H1 (cell line): ENCODE data around the gene MCC. TPM values are rescaled to one million over a fixed set of nuclear protein-coding genes. Genes with fewer than 3 reads are reported as not detected.

ENCODE experiments used
- CTCF ChIA-PET: fragments of 300-600 bp; sonication (Branson Sonifier 250); formaldehyde crosslinking; loops from one replicate; lab custom pipeline; 2021; ENCODE audit not compliant: partially characterized antibody; lab: Charles Lee
- POLR2A ChIA-PET: fragments of 300-600 bp; sonication (Branson Sonifier 250); formaldehyde crosslinking; loops from one replicate; lab custom pipeline; 2021; ENCODE audit warnings: inconsistent platforms; ENCODE audit not compliant: partially characterized antibody; lab: Charles Lee
- DNase-seq, 2 experiments: peaks; one replicate each; pipeline versions ENCODE4 v3.0.0 to v3.0.0-alpha.2; 2010 to 2022; ENCODE audit warnings: low spot score in 2 of 2, low read depth in 1 of 2, mixed read lengths in 1 of 2
- FAIRE-seq: peaks from 2 replicates; lab custom pipeline; 2011; peaks lifted over from hg19 to GRCh38; lab: Jason Lieb, UNC
- H2AFZ ChIP-seq: 2 replicates; pipeline ENCODE4 v1.8.1; 2012; ENCODE audit warnings: low read length, inconsistent platforms
- H2AK5ac ChIP-seq: 2 replicates; pipeline ENCODE4 v1.6.1; 2013; ENCODE audit warnings: low read depth, low read length
- H2BK120ac ChIP-seq: replicated peaks from 2 replicates; pipeline ENCODE3; 2013; ENCODE audit warnings: low read depth, low read length, inconsistent platforms
- H2BK12ac ChIP-seq: 2 replicates; pipeline ENCODE4 v1.6.1; 2013; ENCODE audit warnings: low read depth, low read length
- H2BK15ac ChIP-seq: 2 replicates; pipeline ENCODE4 v1.6.1; 2013; ENCODE audit warnings: low read length
- H2BK20ac ChIP-seq: 2 replicates; pipeline ENCODE4 v1.6.1; 2013; ENCODE audit warnings: low read length
- H2BK5ac ChIP-seq: 2 replicates; pipeline ENCODE4 v1.6.1; 2013; ENCODE audit warnings: low read depth, low read length
- H3K14ac ChIP-seq: 2 replicates; pipeline ENCODE4 v1.6.1; 2013; ENCODE audit warnings: inconsistent platforms; ENCODE audit not compliant: insufficient read length
- H3K18ac ChIP-seq: 2 replicates; pipeline ENCODE4 v1.6.1; 2013; ENCODE audit warnings: low read length; ENCODE audit errors: extremely low read depth
- H3K23ac ChIP-seq: 2 replicates; pipeline ENCODE4 v1.6.1; 2013; ENCODE audit warnings: inconsistent platforms; ENCODE audit not compliant: insufficient read length
- H3K23me2 ChIP-seq: 2 replicates; pipeline ENCODE4 v1.6.1; 2013; ENCODE audit warnings: low read depth, low read length
- H3K27ac ChIP-seq: 2 replicates; pipeline ENCODE4 v1.6.1; 2011; ENCODE audit warnings: low read depth, low read length, inconsistent platforms
- H3K27me3 ChIP-seq, 4 experiments: replicated peaks in 1 of 4; 1 replicate in 1 of 4; 2 replicates in 3 of 4; pipeline versions ENCODE4 v1.6.1 to v1.8.1; 2011 to 2013; ENCODE audit warnings: low read length in 3 of 4, mild to moderate bottlenecking in 3 of 4, inconsistent platforms in 2 of 4, mixed read lengths in 2 of 4, moderate library complexity in 1 of 4; ENCODE audit not compliant: control insufficient read depth in 3 of 4, insufficient read depth in 3 of 4; ENCODE audit errors: extremely low read depth in 1 of 4
- H3K36me3 ChIP-seq, 4 experiments: 2 replicates each; pipeline versions ENCODE4 v1.6.1 to v1.8.1; 2011 to 2013; ENCODE audit warnings: mild to moderate bottlenecking in 4 of 4, low read length in 3 of 4, moderate library complexity in 2 of 4, control low read depth in 1 of 4, inconsistent platforms in 1 of 4; ENCODE audit not compliant: insufficient read depth in 4 of 4, control insufficient read depth in 2 of 4
- H3K4ac ChIP-seq: replicated peaks from 2 replicates; pipeline ENCODE3; 2013; ENCODE audit warnings: low read length, low read depth, mixed read lengths, inconsistent platforms; ENCODE audit not compliant: insufficient read length
- H3K4me1 ChIP-seq, 4 experiments: replicated peaks in 1 of 4; 1 replicate in 1 of 4; 2 replicates in 3 of 4; pipeline versions ENCODE4 v1.6.1 to v1.8.1; 2011 to 2013; ENCODE audit warnings: low read length in 3 of 4, inconsistent platforms in 2 of 4, mixed read lengths in 1 of 4; ENCODE audit not compliant: insufficient read depth in 4 of 4, control insufficient read depth in 3 of 4
- H3K4me2 ChIP-seq, 2 experiments: 2 replicates each; pipeline versions ENCODE4 v1.6.1 to v1.8.1; 2011 to 2013; ENCODE audit warnings: low read depth in 2 of 2, low read length in 2 of 2, control low read depth in 1 of 2, inconsistent platforms in 1 of 2, mild to moderate bottlenecking in 1 of 2; ENCODE audit not compliant: insufficient read depth in 1 of 2
- H3K4me3 ChIP-seq, 4 experiments: fragments of 200-600, 300-600 bp in 1 of 4; sonication (generic), shearing (Covaris generic), sonication (Bioruptor Twin) in 1 of 4; 2 replicates each; pipeline versions ENCODE4 v1.5.1 to v1.8.1; 2011 to 2016; ENCODE audit warnings: low read length in 4 of 4, low read depth in 3 of 4, control low read depth in 2 of 4, inconsistent platforms in 2 of 4, mild to moderate bottlenecking in 2 of 4, mixed read lengths in 1 of 4, moderate library complexity in 1 of 4; ENCODE audit not compliant: insufficient read depth in 2 of 4; ENCODE audit errors: extremely low read depth in 1 of 4
- H3K56ac ChIP-seq: replicated peaks from 2 replicates; pipeline ENCODE3; 2013; ENCODE audit warnings: low read depth, mild to moderate bottlenecking, mixed read lengths, low read length, inconsistent platforms; ENCODE audit not compliant: insufficient read length
- H3K79me1 ChIP-seq: 2 replicates; pipeline ENCODE4 v1.6.1; 2013; ENCODE audit warnings: low read depth, low read length, control low read depth
- H3K79me2 ChIP-seq, 2 experiments: 2 replicates each; pipeline versions ENCODE4 v1.6.1 to v1.8.1; 2012 to 2013; ENCODE audit warnings: low read length in 2 of 2, mild to moderate bottlenecking in 2 of 2, inconsistent platforms in 1 of 2; ENCODE audit not compliant: insufficient read depth in 2 of 2, control insufficient read depth in 1 of 2
- H3K9ac ChIP-seq, 4 experiments: replicated peaks in 1 of 4; 1 replicate in 1 of 4; 2 replicates in 3 of 4; pipeline versions ENCODE4 v1.6.1 to v1.8.1; 2011 to 2013; ENCODE audit warnings: low read depth in 3 of 4, low read length in 3 of 4, control low read depth in 2 of 4, mild to moderate bottlenecking in 2 of 4, moderate library complexity in 2 of 4, inconsistent platforms in 1 of 4; ENCODE audit errors: extremely low read depth in 1 of 4
- H3K9me3 ChIP-seq, 2 experiments: 2 replicates each; pipeline versions ENCODE4 v1.6.1 to v1.8.1; 2012 to 2013; ENCODE audit warnings: mild to moderate bottlenecking in 2 of 2, moderate library complexity in 2 of 2, control low read depth in 1 of 2, inconsistent platforms in 1 of 2, low read depth in 1 of 2, low read length in 1 of 2, mixed read lengths in 1 of 2; ENCODE audit not compliant: insufficient read depth in 2 of 2
- H4K20me1 ChIP-seq, 2 experiments: replicated peaks in 1 of 2; 2 replicates each; pipeline versions ENCODE3 to v1.8.1; 2011 to 2013; ENCODE audit warnings: inconsistent platforms in 2 of 2, low read length in 2 of 2, mild to moderate bottlenecking in 1 of 2; ENCODE audit not compliant: insufficient read depth in 2 of 2, control insufficient read depth in 1 of 2
- H4K5ac ChIP-seq: 2 replicates; pipeline ENCODE4 v1.6.1; 2013; ENCODE audit warnings: low read length, low read depth, mixed read lengths, inconsistent platforms; ENCODE audit not compliant: insufficient read length
- H4K8ac ChIP-seq: 2 replicates; pipeline ENCODE4 v1.8.0; 2013; ENCODE audit warnings: mild to moderate bottlenecking, moderate library complexity, low read length, inconsistent platforms; ENCODE audit not compliant: insufficient read depth; ENCODE audit errors: extremely low read depth
- H4K91ac ChIP-seq: replicated peaks from 2 replicates; pipeline ENCODE3; 2013; ENCODE audit warnings: low read length, mixed read lengths, inconsistent platforms; ENCODE audit not compliant: insufficient read length
- GTF2F1 ChIP-seq: IDR thresholded peaks from 2 replicates; pipeline ENCODE4 v1.6.1; 2012; ENCODE audit warnings: low read depth, low read length, improper control_type of control experiment, borderline replicate concordance
- HDAC2 ChIP-seq, 2 experiments: fragments of 300-600 bp in 1 of 2; sonication (generic) in 1 of 2; IDR thresholded peaks; 2 replicates each; pipeline ENCODE4 v1.6.1; 2011 to 2012; ENCODE audit warnings: low read depth in 2 of 2, low read length in 2 of 2, mild to moderate bottlenecking in 2 of 2, moderate library complexity in 2 of 2, borderline replicate concordance in 1 of 2, inconsistent platforms in 1 of 2
- NANOG ChIP-seq: IDR thresholded peaks from 2 replicates; pipeline ENCODE4 v1.6.1; 2011; ENCODE audit warnings: low read length, low read depth, mild to moderate bottlenecking, inconsistent platforms; ENCODE audit not compliant: insufficient read depth, poor library complexity, severe bottlenecking
- PHF8 ChIP-seq: fragments of 200-600 bp; sonication (generic); conservative IDR thresholded peaks from 2 replicates; pipeline ENCODE4 v1.7.1; 2012; ENCODE audit warnings: low read depth, mild to moderate bottlenecking, inconsistent platforms, low read length, moderate library complexity
- POLR2AphosphoS5 ChIP-seq: IDR thresholded peaks from 2 replicates; pipeline ENCODE4 v1.6.1; 2011; ENCODE audit warnings: low read depth, low read length
- POU5F1 ChIP-seq: IDR thresholded peaks from 2 replicates; pipeline ENCODE4 v1.6.1; 2011; ENCODE audit warnings: low read depth, mild to moderate bottlenecking, low read length, moderate library complexity
- SAP30 ChIP-seq: fragments of 300-600 bp; sonication (generic); IDR thresholded peaks from 2 replicates; pipeline ENCODE4 v1.7.1; 2012; ENCODE audit warnings: low read length, moderate library complexity, mild to moderate bottlenecking, inconsistent platforms; ENCODE audit not compliant: insufficient read depth, insufficient replicate concordance
- SRF ChIP-seq: IDR thresholded peaks from 2 replicates; pipeline ENCODE4 v1.6.1; 2011; ENCODE audit warnings: mild to moderate bottlenecking, low read depth, low read length, moderate library complexity
- TAF1 ChIP-seq: IDR thresholded peaks from 2 replicates; pipeline ENCODE4 v1.6.1; 2011; ENCODE audit warnings: mild to moderate bottlenecking, low read depth, low read length
- TBP ChIP-seq: IDR thresholded peaks from 2 replicates; pipeline ENCODE4 v1.6.1; 2011; ENCODE audit warnings: low read depth, low read length, improper control_type of control experiment
- whole genome bisulfite sequencing, 2 experiments: shearing (Covaris generic) in 1 of 2; methylation state at CpG; one replicate each; pipeline versions ENCODE4 v1.1.6 to v1.1.7; 2013 to 2015; ENCODE audit warnings: low lambda C conversion rate in 2 of 2, mixed read lengths in 2 of 2, inconsistent platforms in 1 of 2, low coverage in 1 of 2, missing lambda C conversion rate in 1 of 2; ENCODE audit not compliant: insufficient replicate concordance in 2 of 2, insufficient coverage in 1 of 2, insufficient read length in 1 of 2; ENCODE audit errors: extremely low coverage in 1 of 2, missing lambda C conversion rate in 1 of 2; 5-methylcytosine and 5-hydroxymethylcytosine counted together
- polyA plus RNA-seq, 7 experiments: library from polyadenylated mRNA; depleted of rRNA in 3 of 7; stranded (reverse) in 5 of 7; unstranded in 2 of 7; fragments of >200 nt in 5 of 7; fragments of 200-250 nt in 2 of 7; gene quantifications; 1 replicate in 5 of 7; 2 replicates in 1 of 7; 4 replicates in 1 of 7; pipeline versions ENCODE4 v1.2.1 to v1.2.3, GENCODE V29; 2011 to 2013; ENCODE audit warnings: missing spikeins in 2 of 7, mixed read lengths in 2 of 7
- total RNA-seq: library from RNA; stranded (reverse); fragmentation: NEBNext Ultra II Directional; extraction: Animal tissue kit (Norgen Biotek cat#: 25700); gene quantifications from 2 replicates; pipeline ENCODE4 v1.2.1, GENCODE V29; 2021

Gene MCC
- total and polyA plus RNA-seq, 2 of the 8 experiments (the other 6 are each of a cell fraction or from before 2014, with no cell fraction given): 2.6 to 18.3 TPM

GRCh38 chr5:113240951-113241726 is 247.1 kb downstream of the MCC start:
- Histone ChIP-seq H2BK12ac (no peak overlapping the region), H3K4ac (no peak overlapping the region), H3K9me3 (no peaks in the 10 kb centered on the region), H4K20me1 (no peaks in the 10 kb centered on the region), H3K4me2 (no peak overlapping the region), H3K36me3 (no peaks in the 10 kb centered on the region)
- no peak for FAIRE-seq
- TF ChIP-seq POLR2AphosphoS5 (no peak), NANOG (no peak), SRF (no peak), HDAC2 (IDR thresholded peaks at IDR 0.05; ENCODE audit: borderline replicate concordance in 1 of 2, low read depth in 2 of 2, low read length in 2 of 2) (no peak), SAP30 (no peak), POU5F1 (no peak), TBP (no peak), PHF8 (no peak), GTF2F1 (no peak), TAF1 (no peak)
- TF ChIP-seq, all 59 proteins: peak for 0
- Histone ChIP-seq H2BK120ac (no peak overlapping the region), H2BK15ac (no peak overlapping the region), H3K14ac (no peak overlapping the region), H3K27ac (no peak overlapping the region), H3K56ac (no peak overlapping the region), H2BK20ac (no peak overlapping the region), H2AFZ (no peak overlapping the region), H3K18ac (no peak overlapping the region), H3K4me3 (no peak overlapping the region), H3K79me1 (no peaks in the 10 kb centered on the region), H4K5ac (no peak overlapping the region), H3K79me2 (peaks cover 5% of the 10 kb centered on the region in 2 experiments; a peak in 2 of 4 replicates), H4K8ac (no peak overlapping the region), H3K4me1 (peaks cover 0 to 9% (median 5%) of the 10 kb centered on the region in 4 experiments; a peak in 3 of 7 replicates), H3K23ac (no peak overlapping the region), H2AK5ac (no peak overlapping the region), H4K91ac (no peak overlapping the region), H3K23me2 (no peaks in the 10 kb centered on the region), H3K27me3 (no peaks in the 10 kb centered on the region; a peak in 1 of 7 replicates), H3K9ac (no peak overlapping the region), H2BK5ac (no peak overlapping the region)
- ChIA-PET CTCF (interaction anchor here (0.9 to 1.2 kb wide), 3 partner anchors 11 to 89 kb away, joined by 3 read pairs; no protein-coding TSS in a partner anchor), POLR2A (no interaction called here)
- 92% methylated on average over 3 of the region's 3 CpGs; no CpG with 5 or more reads in 1 of the 2 experiments for WGBS, 2 experiments
- no peak for DNase-seq
